ENCODE results near the gene LMF2. TPM values are rescaled to one million over a fixed set of nuclear protein-coding genes. Genes with fewer than 3 reads are reported as not detected.
A peak's percentile ranks its signal among the peaks of the same experiment; 100 is the strongest.

Gene LMF2
- total and polyA plus RNA-seq, 2 of the 4 experiments (the other 2 are of a cell fraction) = 16.8 to 82.6 TPM

DNA sequence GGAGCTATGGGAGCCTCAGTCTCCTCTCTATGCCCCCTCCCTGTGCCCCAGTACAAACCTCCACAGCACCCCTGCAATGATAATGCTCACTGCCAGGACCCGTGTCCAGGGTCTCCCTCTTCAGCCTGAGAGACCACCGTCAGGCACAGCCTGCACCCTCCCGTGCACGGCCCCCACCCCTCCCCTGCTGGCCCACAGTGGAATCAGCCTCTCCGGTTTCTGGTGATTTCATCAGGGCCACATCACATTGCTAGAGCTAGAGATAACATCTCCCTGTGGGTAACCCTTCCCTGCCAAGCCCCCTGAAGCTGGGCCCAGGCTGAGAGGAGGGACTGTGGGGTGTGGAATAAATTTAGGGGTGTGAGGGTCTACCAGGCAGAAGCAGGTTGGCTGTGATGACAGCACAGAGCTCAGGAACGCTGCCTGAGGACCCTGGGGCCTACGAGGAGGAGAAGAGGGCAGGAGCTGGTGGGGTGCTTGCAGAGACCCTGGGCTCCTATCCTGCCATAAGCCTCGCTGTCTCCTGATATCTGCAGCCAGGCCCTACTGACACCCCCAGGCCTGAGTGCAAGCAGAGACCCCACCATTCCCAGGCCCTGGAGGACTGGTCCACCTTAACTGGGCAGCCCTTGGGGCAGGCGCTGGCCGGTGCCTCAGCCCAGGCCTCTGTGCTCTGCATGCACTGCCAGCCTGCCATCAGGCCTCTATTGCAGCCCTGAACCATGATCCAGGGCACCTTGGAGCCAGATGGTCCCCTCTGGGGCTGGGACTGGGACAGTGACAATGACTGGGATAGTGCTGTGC is 38.2 kb upstream of the LMF2 start, which contains the start of gene KLHDC7B (continued):
- TF ChIP-seq, protein P1, sequence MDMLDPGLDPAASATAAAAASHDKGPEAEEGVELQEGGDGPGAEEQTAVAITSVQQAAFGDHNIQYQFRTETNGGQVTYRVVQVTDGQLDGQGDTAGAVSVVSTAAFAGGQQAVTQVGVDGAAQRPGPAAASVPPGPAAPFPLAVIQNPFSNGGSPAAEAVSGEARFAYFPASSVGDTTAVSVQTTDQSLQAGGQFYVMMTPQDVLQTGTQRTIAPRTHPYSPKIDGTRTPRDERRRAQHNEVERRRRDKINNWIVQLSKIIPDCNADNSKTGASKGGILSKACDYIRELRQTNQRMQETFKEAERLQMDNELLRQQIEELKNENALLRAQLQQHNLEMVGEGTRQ (IDR thresholded peaks at IDR 0.05; ENCODE audit: low read depth, low read length) = no peak
- no peak for TF ChIP-seq SMC3 (IDR thresholded peaks at IDR 0.05; ENCODE audit: low read depth, low read length)

- peak overlapping the region; percentile 25; the same call in 1 of the 2 replicates for H4K91ac ChIP-seq (ENCODE audit: insufficient read depth, low read depth, low read length)
- no peak for TF ChIP-seq MXI1 (IDR thresholded peaks at IDR 0.05; ENCODE audit: borderline replicate concordance, low read depth, low read length)
- TF ChIP-seq CHD1 (IDR thresholded peaks at IDR 0.05; ENCODE audit: low read depth, low read length) = no peak
- no peak for TF ChIP-seq FOS (IDR thresholded peaks at IDR 0.05; ENCODE audit: low read depth, low read length)
- no peak for TF ChIP-seq CEBPB (IDR thresholded peaks at IDR 0.05; ENCODE audit: low read depth, low read length)
- no peak for TF ChIP-seq BHLHE40 (IDR thresholded peaks at IDR 0.05; ENCODE audit: low read depth, low read length)
- no peak for TF ChIP-seq ELK1 (IDR thresholded peaks at IDR 0.05; ENCODE audit: borderline replicate concordance, low read depth, low read length)
- TF ChIP-seq POLR2A (IDR thresholded peaks at IDR 0.05; ENCODE audit: low read depth, low read length) = no peak
- no peaks in the 10 kb centered on the region for H3K9me3 ChIP-seq (ENCODE audit: control insufficient read depth, insufficient read depth, low read length)
- H3K36me3 ChIP-seq (ENCODE audit: control insufficient read depth, insufficient read depth, low read length) = no peaks in the 10 kb centered on the region
- ChIA-PET POLR2A (ENCODE audit: unreplicated experiment) (no interaction called here), CTCF (no interaction called here)
- peak overlapping the region; percentile 47; the same call in 1 of the 3 replicates for H2BK15ac ChIP-seq (ENCODE audit: low read depth, low read length)
- no peaks in the 10 kb centered on the region for H3K79me1 ChIP-seq (ENCODE audit: low read depth in 1 of 2, low read length in 2 of 2)
- intact Hi-C loops (cut with micrococcal nuclease) = no loop called here
- H2BK5ac ChIP-seq (ENCODE audit: low read depth, low read length, poor library complexity, severe bottlenecking) = no peak overlapping the region
- ATAC-seq (ENCODE audit: low read depth) (no peak), DNase-seq (no peak)
- H3K14ac ChIP-seq (replicated peaks; ENCODE audit: low read depth, low read length) = no peak overlapping the region
- peak overlapping the region; percentile 58; the same call in 1 of the 2 replicates for H2AK5ac ChIP-seq (ENCODE audit: low read depth, low read length)
- peak overlapping the region in 1 of 2 experiments; percentile 19; a peak in 1 of 4 replicates for H4K8ac ChIP-seq (ENCODE audit: low read depth in 2 of 2, low read length in 2 of 2)
- 0 out of 2 replicates have a peak overlapping the region, but pooled peaks have one; percentile 6 for H3K4ac ChIP-seq (ENCODE audit: low read depth, low read length)
- BruUV-seq (replicated peaks) = no TSS peak
- in situ Hi-C loops (cut with MboI; ENCODE audit: low sequenced_read_pairs) = no loop called here
- no peak overlapping the region for H2AK9ac ChIP-seq (replicated peaks; ENCODE audit: low read depth, low read length, poor library complexity)
- no peak overlapping the region for H3K27ac ChIP-seq (ENCODE audit: insufficient read depth, low read length)
- dilution Hi-C loops (cut with HindIII; ENCODE audit: low sequenced_read_pairs, unreplicated experiment) = no loop called here
- no peak overlapping the region for H4K5ac ChIP-seq (ENCODE audit: low read depth, low read length)
- H3K4me2 ChIP-seq (ENCODE audit: low read depth, low read length) = no peak overlapping the region
- H2BK120ac ChIP-seq (ENCODE audit: low read depth, low read length) = peak overlapping the region; percentile 45; the same call in 1 of the 2 replicates
- peak overlapping the region; percentile 31 for H3K23ac ChIP-seq (ENCODE audit: low read depth, low read length)
- 0 out of 2 replicates have a peak overlapping the region, but pooled peaks have one; percentile 0 for H2BK20ac ChIP-seq (ENCODE audit: low read depth, low read length)
- H3K9me1 ChIP-seq (ENCODE audit: insufficient read depth, low read length) = 0 out of 2 replicates have a peak, but pooled peaks cover 2% of the 10 kb centered on the region
- 80% methylated on average over 1 of the region's 5 CpGs; no CpG with 5 or more reads in 1 of the 2 experiments for WGBS, 2 experiments (ENCODE audit: extremely low coverage in 2 of 2, insufficient read length in 1 of 2)
- H3K9ac ChIP-seq (ENCODE audit: low read depth, low read length) = no peak overlapping the region
- H2AFZ ChIP-seq (replicated peaks; ENCODE audit: low read length, poor library complexity) = peak overlapping the region; percentile 74
- peaks cover 3% of the 10 kb centered on the region for H3K4me1 ChIP-seq (ENCODE audit: control insufficient read depth, insufficient read depth, low read length)
- no peak overlapping the region for H3K56ac ChIP-seq (ENCODE audit: extremely low read depth, insufficient read depth, low read length)
- H3K27me3 ChIP-seq (ENCODE audit: control insufficient read depth, insufficient read depth, low read length) = peaks cover 48% of the 10 kb centered on the region
- no peaks in the 10 kb centered on the region for H4K20me1 ChIP-seq (ENCODE audit: insufficient read depth, low read length)
- H3K18ac ChIP-seq (ENCODE audit: low read depth, low read length) = no peak overlapping the region
- H3K4me3 ChIP-seq (ENCODE audit: insufficient read depth, low read depth, low read length) = no peak overlapping the region
Observed at GRCh38 chr22:50544746-50545253, 37.3 kb upstream of the LMF2 start.

Measured in IMR-90 (cell line).